K562 (cell line): ENCODE results near the gene HSD17B8. TPM values are rescaled to one million over a fixed set of nuclear protein-coding genes. Genes with fewer than 3 reads are reported as not detected.

ENCODE experiments used
- ATAC-seq: fragments of 200-7000 bp; cut with Tn5 transposase; 3 replicates; pipeline ENCODE4 v1.9.1; 2020; ENCODE audit warnings: moderate library complexity
- BruUV-seq: library from RNA; stranded (reverse); fragments of 400-500 nt; replicated peaks from 2 replicates; lab custom pipeline; 2021; lab: Mats Ljungman, UMichigan
- CTCF ChIA-PET: fragments of 300-600 bp; formaldehyde crosslinking; extraction: SDS; loops from one replicate; lab custom pipeline; 2021; ENCODE audit warnings: low intra/inter-chr PET ratio; lab: Yijun Ruan, JAX
- POLR2A ChIA-PET: fragments of 300-600, 350-650 bp; sonication (Branson Sonifier 250); formaldehyde crosslinking; extraction: SDS; loops from one replicate; lab custom pipeline; 2021; ENCODE audit warnings: antibody characterized with exemption, inconsistent platforms; lab: Yijun Ruan, JAX
- DNase-seq, 4 experiments: peaks; one replicate each; pipeline versions ENCODE4 v3.0.0 to v3.0.0-alpha.2; 2011 to 2018; ENCODE audit warnings: low spot score in 3 of 4, mixed read lengths in 3 of 4; ENCODE audit errors: extremely low read depth in 1 of 4
- FAIRE-seq: peaks from 2 replicates; lab custom pipeline; 2011; peaks lifted over from hg19 to GRCh38; lab: Jason Lieb, UNC
- H2AFZ ChIP-seq: 2 replicates; pipeline ENCODE4 v1.6.0; 2011; ENCODE audit warnings: low read depth, low read length, control low read depth, inconsistent platforms
- H3K27ac ChIP-seq: fragments of 200-600 bp; 3 replicates; pipeline ENCODE4 v1.8.0; 2011; ENCODE audit warnings: low read depth, mild to moderate bottlenecking, control low read depth, inconsistent platforms, low read length, moderate library complexity, mixed read lengths; ENCODE audit errors: extremely low read depth
- H3K27me3 ChIP-seq, 2 experiments: fragments of 300-600 bp in 1 of 2; 2 replicates in 1 of 2; 3 replicates in 1 of 2; pipeline versions ENCODE4 v1.6.0 to v1.8.0; 2011; ENCODE audit warnings: inconsistent platforms in 2 of 2, low read length in 2 of 2, mild to moderate bottlenecking in 1 of 2, mixed read lengths in 1 of 2, moderate library complexity in 1 of 2; ENCODE audit not compliant: control insufficient read depth in 2 of 2, insufficient read depth in 2 of 2
- H3K36me3 ChIP-seq: fragments of 300-600 bp; 3 replicates; pipeline ENCODE4 v1.8.0; 2011; ENCODE audit warnings: mild to moderate bottlenecking, low read length, inconsistent platforms; ENCODE audit not compliant: control insufficient read depth, insufficient read depth
- H3K4me1 ChIP-seq, 2 experiments: fragments of 200-600 bp in 1 of 2; replicated peaks in 1 of 2; 2 replicates in 1 of 2; 3 replicates in 1 of 2; pipeline versions ENCODE4 v1.5.1 to v1.8.0; 2011; ENCODE audit warnings: inconsistent platforms in 2 of 2, low read length in 2 of 2, mild to moderate bottlenecking in 1 of 2, mixed read lengths in 1 of 2, moderate library complexity in 1 of 2; ENCODE audit not compliant: control insufficient read depth in 2 of 2, insufficient read depth in 2 of 2
- H3K4me2 ChIP-seq: 2 replicates; pipeline ENCODE4 v1.6.1; 2011; ENCODE audit warnings: low read length, control low read depth, inconsistent platforms, mixed read lengths; ENCODE audit not compliant: insufficient read depth
- H3K4me3 ChIP-seq: fragments of 200-600 bp; sonication (generic), shearing (Covaris generic); 2 replicates; pipeline ENCODE4 v1.5.1; 2016; ENCODE audit warnings: control low read depth, inconsistent platforms
- H3K79me2 ChIP-seq: fragments of 200-600 bp; 3 replicates; pipeline ENCODE4 v1.8.0; 2011; ENCODE audit warnings: low read length, inconsistent platforms; ENCODE audit not compliant: control insufficient read depth, insufficient read depth
- H3K9ac ChIP-seq, 2 experiments: 2 replicates each; pipeline versions ENCODE4 v1.6.0 to v1.6.1; 2011; ENCODE audit warnings: low read depth in 2 of 2, low read length in 2 of 2, control low read depth in 1 of 2, inconsistent platforms in 1 of 2, mild to moderate bottlenecking in 1 of 2, mixed read lengths in 1 of 2; ENCODE audit not compliant: insufficient read depth in 1 of 2
- H3K9me1 ChIP-seq: one replicate; pipeline ENCODE4 v1.6.0; 2011; ENCODE audit warnings: inconsistent platforms, mild to moderate bottlenecking, low read length, moderate library complexity; ENCODE audit not compliant: control insufficient read depth, insufficient read depth
- H3K9me3 ChIP-seq: replicated peaks from 2 replicates; pipeline ENCODE4 v1.5.1; 2011; ENCODE audit warnings: low read depth, low read length, inconsistent platforms; ENCODE audit not compliant: control insufficient read depth, insufficient read depth
- H4K20me1 ChIP-seq: replicated peaks from 2 replicates; pipeline ENCODE4 v1.6.1; 2011; ENCODE audit warnings: low read length, inconsistent platforms, mixed read lengths; ENCODE audit not compliant: control insufficient read depth, insufficient read depth
- CREB1 ChIP-seq, 2 experiments: sonication (generic) in 1 of 2; formaldehyde crosslinking in 1 of 2; IDR thresholded peaks; 2 replicates each; pipeline versions ENCODE4 v1.6.1 to v1.8.0; 2012 to 2022; ENCODE audit warnings: inconsistent platforms in 1 of 2, mild to moderate bottlenecking in 1 of 2, missing genetic modification reagents in 1 of 2, moderate library complexity in 1 of 2
- FIP1L1 ChIP-seq: fragments of 200-400 bp; formaldehyde crosslinking; IDR thresholded peaks from 2 replicates; pipeline ENCODE4 v1.6.1; 2018; ENCODE audit warnings: mild to moderate bottlenecking, low read depth, low read length; ENCODE audit not compliant: poor library complexity, severe bottlenecking
- FOXJ3 ChIP-seq: sonication (generic); formaldehyde crosslinking; IDR thresholded peaks from 2 replicates; pipeline ENCODE4 v1.4.0; 2020; ENCODE audit warnings: mild to moderate bottlenecking, missing genetic modification reagents
- JUN ChIP-seq, 2 experiments: sonication (generic) in 1 of 2; formaldehyde crosslinking in 1 of 2; IDR thresholded peaks; 2 replicates each; pipeline versions ENCODE4 v1.6.1 to v1.8.0; 2012 to 2022; ENCODE audit warnings: borderline replicate concordance in 2 of 2, mild to moderate bottlenecking in 2 of 2, improper control_type of control experiment in 1 of 2, low read depth in 1 of 2, low read length in 1 of 2, missing genetic modification reagents in 1 of 2
- KAT2B ChIP-seq: IDR thresholded peaks from one replicate; pipeline ENCODE4 v1.6.1; 2012; ENCODE audit warnings: low read depth, mild to moderate bottlenecking, control low read depth, inconsistent platforms, low read length, moderate library complexity
- MECOM ChIP-seq: fragments of 250-450 bp; sonication (Bioruptor Pico); IDR thresholded peaks from 2 replicates; pipeline ENCODE4 v1.8.0; 2022; ENCODE audit warnings: inconsistent platforms
- SRSF1 ChIP-seq: fragments of 200-400 bp; formaldehyde crosslinking; IDR thresholded peaks from 2 replicates; pipeline ENCODE4 v1.6.1; 2017; ENCODE audit warnings: mild to moderate bottlenecking, low read depth, low read length, moderate library complexity
- TEAD4 ChIP-seq, 2 experiments: sonication (generic) in 1 of 2; formaldehyde crosslinking in 1 of 2; IDR thresholded peaks; 2 replicates each; pipeline versions ENCODE4 v1.6.1 to v1.8.0; 2012 to 2022; ENCODE audit warnings: borderline replicate concordance in 1 of 2, inconsistent platforms in 1 of 2, low read length in 1 of 2, mild to moderate bottlenecking in 1 of 2, missing genetic modification reagents in 1 of 2
- YY1 ChIP-seq, 3 experiments: IDR thresholded peaks; 2 replicates each; pipeline ENCODE4 v1.6.1; 2011; ENCODE audit warnings: low read length in 2 of 3, mild to moderate bottlenecking in 2 of 3, moderate library complexity in 2 of 3, borderline replicate concordance in 1 of 3, control low read depth in 1 of 3, low read depth in 1 of 3; ENCODE audit not compliant: insufficient read depth in 3 of 3, insufficient replicate concordance in 2 of 3, control insufficient read depth in 1 of 3, insufficient read length in 1 of 3; ENCODE audit errors: extremely low read depth in 1 of 3
- ZNF311 ChIP-seq: fragments of 250-450 bp; sonication (Bioruptor Pico); IDR thresholded peaks from 2 replicates; pipeline ENCODE4 v1.4.0; 2020; ENCODE audit warnings: mild to moderate bottlenecking, moderate library complexity
- ZNF316 ChIP-seq: fragments of 450-650 bp; IDR thresholded peaks from 2 replicates; pipeline ENCODE4 v1.6.1; 2016
- WGBS: fragments of 100-300 bp; shearing (Covaris generic); methylation state at CpG from one replicate; pipeline ENCODE4 v1.1.6; 2016; ENCODE audit warnings: low coverage, mixed read lengths; ENCODE audit not compliant: insufficient coverage; ENCODE audit errors: missing lambda C conversion rate; 5-methylcytosine and 5-hydroxymethylcytosine counted together
- in situ Hi-C: fragments of 300-500 bp; cut with MboI; formaldehyde crosslinking; loops from 4 replicates; pipeline ENCODE4 v1.15.0; 2018; ENCODE audit warnings: inconsistent platforms, mixed read lengths
- intact Hi-C: fragments of 100-400 bp; cut with micrococcal nuclease; formaldehyde crosslinking; loops from 2 replicates; pipeline ENCODE4 v1.14.2; 2022
- polyA plus RNA-seq, 8 experiments: library from polyadenylated mRNA; depleted of rRNA in 4 of 8; stranded (reverse) in 5 of 8; unstranded in 3 of 8; fragments of >200 nt; fragmentation: Nextera tagmentation in 2 of 8; fragmentation: Illumina TruSeq in 1 of 8; extraction: Ambion mirVana in 2 of 8; extraction: Trizol in 1 of 8; gene quantifications; 2 replicates each; pipeline versions ENCODE4 v1.2.1 to v1.2.3, GENCODE V29; 2011 to 2014; ENCODE audit warnings: inconsistent platforms in 1 of 8, missing spikeins in 1 of 8
- total RNA-seq, 7 experiments: library from RNA; depleted of rRNA in 6 of 7; stranded (reverse); fragments of >200 nt in 6 of 7; fragmentation: Illumina TruSeq in 2 of 7; extraction: Trizol in 2 of 7; gene quantifications; 2 replicates each; pipeline versions ENCODE4 v1.2.1 to v1.2.3, GENCODE V29; 2011 to 2021; ENCODE audit warnings: low replicate concordance in 1 of 7
- TF ChIP-seq, protein P1 (sequence below), 2 experiments: fragments of 450-650 bp; conservative IDR thresholded peaks; 2 replicates each; pipeline ENCODE4 v1.6.1; 2017; ENCODE audit warnings: mild to moderate bottlenecking in 2 of 2, moderate library complexity in 2 of 2
- TF ChIP-seq, protein P2 (sequence below): fragments of 450-650 bp; formaldehyde crosslinking; IDR thresholded peaks from 2 replicates; pipeline ENCODE4 v1.4.0; 2022; ENCODE audit warnings: missing genetic modification characterization
- TF ChIP-seq, protein P3 (sequence below): fragments of 250-450 bp; sonication (Bioruptor Pico); IDR thresholded peaks from 2 replicates; pipeline ENCODE4 v1.8.0; 2021; ENCODE audit warnings: borderline replicate concordance, mild to moderate bottlenecking, moderate library complexity; ENCODE audit not compliant: poor library complexity, severe bottlenecking
- TF ChIP-seq, protein P4 (sequence below): fragments of 250-450 bp; sonication (Bioruptor Pico); IDR thresholded peaks from 2 replicates; pipeline ENCODE4 v1.6.1; 2021; ENCODE audit warnings: mild to moderate bottlenecking

The HSD17B8 gene
- total and polyA plus RNA-seq, 9 of the 15 experiments (the other 6 are each of a cell fraction or from before 2014, with no cell fraction given), result 3.7 to 35.2 (median 14.2) TPM

DNA sequence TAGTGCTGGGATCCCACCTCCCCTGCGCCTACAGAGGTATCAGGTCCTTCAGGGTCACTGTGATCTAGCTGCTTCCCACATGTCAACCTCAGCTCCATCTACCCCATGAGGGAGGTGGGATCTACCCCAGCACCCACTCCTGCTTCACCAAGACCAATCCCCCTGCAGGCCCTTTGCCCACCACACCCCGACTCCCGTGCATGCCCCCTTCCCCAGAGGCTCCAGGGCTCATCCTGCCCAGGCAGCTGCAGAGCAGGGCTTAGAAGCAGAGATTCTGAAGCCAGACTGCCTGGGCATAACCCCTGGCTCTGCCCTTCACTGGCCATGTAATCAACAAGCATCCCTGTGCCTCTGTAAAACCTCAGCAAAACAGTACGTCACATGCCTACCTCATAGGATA, 29.7 kb upstream of the HSD17B8 start:
- ChIA-PET CTCF (interaction anchor here (1.2 to 1.7 kb wide), 2 partner anchors 22 to 74 kb away, joined by 3 to 9 read pairs; no protein-coding TSS in a partner anchor), POLR2A (interaction anchor here (0.6 to 2.7 kb wide), 3 partner anchors 11 to 478 kb away, joined by 3 to 11 read pairs (median 5); no protein-coding TSS in a partner anchor)
- 0% methylated on average over 4 of the region's 4 CpGs for WGBS
- H3K36me3 ChIP-seq, result no peaks in the 10 kb centered on the region
- H3K4me1 ChIP-seq, result no peaks in the 10 kb centered on the region
- peaks cover 3 to 18% of the 10 kb centered on the region in 2 experiments; a peak in 4 of 5 replicates for H3K27me3 ChIP-seq
- no peak for FAIRE-seq
- ATAC-seq, result no peak
- H3K79me2 ChIP-seq, result no peaks in the 10 kb centered on the region
- H3K9me1 ChIP-seq, result no peaks in the 10 kb centered on the region
- no TSS peak for BruUV-seq
- H3K9ac ChIP-seq, result no peak overlapping the region
- intact Hi-C loops (loop anchor here (2.0 kb wide), 1 partner anchor 52 kb away; no protein-coding TSS in a partner anchor), in situ Hi-C loops (no loop called here)
- no peaks in the 10 kb centered on the region; the same call in 1 of the 2 replicates for H4K20me1 ChIP-seq
- DNase-seq, result no peak
- H3K4me2 ChIP-seq, result no peak overlapping the region
- TF ChIP-seq TEAD4 (IDR thresholded peaks at IDR 0.05; ENCODE audit: low read length), result no peak
- no peak for TF ChIP-seq TEAD4 (CRISPR knock-in tag; IDR thresholded peaks at IDR 0.05; ENCODE audit: borderline replicate concordance)
- TF ChIP-seq ZNF316, result no peak
- TF ChIP-seq SRSF1, result no peak
- no peak for TF ChIP-seq FIP1L1
- no peak for TF ChIP-seq JUN (IDR thresholded peaks at IDR 0.05; ENCODE audit: borderline replicate concordance, low read depth, low read length)
- TF ChIP-seq JUN (CRISPR knock-in tag; IDR thresholded peaks at IDR 0.05; ENCODE audit: borderline replicate concordance), result no peak
- TF ChIP-seq, protein P1, sequence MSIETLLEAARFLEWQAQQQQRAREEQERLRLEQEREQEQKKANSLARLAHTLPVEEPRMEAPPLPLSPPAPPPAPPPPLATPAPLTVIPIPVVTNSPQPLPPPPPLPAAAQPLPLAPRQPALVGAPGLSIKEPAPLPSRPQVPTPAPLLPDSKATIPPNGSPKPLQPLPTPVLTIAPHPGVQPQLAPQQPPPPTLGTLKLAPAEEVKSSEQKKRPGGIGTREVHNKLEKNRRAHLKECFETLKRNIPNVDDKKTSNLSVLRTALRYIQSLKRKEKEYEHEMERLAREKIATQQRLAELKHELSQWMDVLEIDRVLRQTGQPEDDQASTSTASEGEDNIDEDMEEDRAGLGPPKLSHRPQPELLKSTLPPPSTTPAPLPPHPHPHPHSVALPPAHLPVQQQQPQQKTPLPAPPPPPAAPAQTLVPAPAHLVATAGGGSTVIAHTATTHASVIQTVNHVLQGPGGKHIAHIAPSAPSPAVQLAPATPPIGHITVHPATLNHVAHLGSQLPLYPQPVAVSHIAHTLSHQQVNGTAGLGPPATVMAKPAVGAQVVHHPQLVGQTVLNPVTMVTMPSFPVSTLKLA (conservative IDR thresholded peaks at IDR 0.05), result no peak
- TF ChIP-seq FOXJ3 (CRISPR knock-in tag), result no peak
- TF ChIP-seq, protein P2, sequence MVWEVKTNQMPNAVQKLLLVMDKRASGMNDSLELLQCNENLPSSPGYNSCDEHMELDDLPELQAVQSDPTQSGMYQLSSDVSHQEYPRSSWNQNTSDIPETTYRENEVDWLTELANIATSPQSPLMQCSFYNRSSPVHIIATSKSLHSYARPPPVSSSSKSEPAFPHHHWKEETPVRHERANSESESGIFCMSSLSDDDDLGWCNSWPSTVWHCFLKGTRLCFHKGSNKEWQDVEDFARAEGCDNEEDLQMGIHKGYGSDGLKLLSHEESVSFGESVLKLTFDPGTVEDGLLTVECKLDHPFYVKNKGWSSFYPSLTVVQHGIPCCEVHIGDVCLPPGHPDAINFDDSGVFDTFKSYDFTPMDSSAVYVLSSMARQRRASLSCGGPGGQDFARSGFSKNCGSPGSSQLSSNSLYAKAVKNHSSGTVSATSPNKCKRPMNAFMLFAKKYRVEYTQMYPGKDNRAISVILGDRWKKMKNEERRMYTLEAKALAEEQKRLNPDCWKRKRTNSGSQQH, result no peak
- TF ChIP-seq, protein P3, sequence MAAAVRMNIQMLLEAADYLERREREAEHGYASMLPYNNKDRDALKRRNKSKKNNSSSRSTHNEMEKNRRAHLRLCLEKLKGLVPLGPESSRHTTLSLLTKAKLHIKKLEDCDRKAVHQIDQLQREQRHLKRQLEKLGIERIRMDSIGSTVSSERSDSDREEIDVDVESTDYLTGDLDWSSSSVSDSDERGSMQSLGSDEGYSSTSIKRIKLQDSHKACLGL (CRISPR knock-in tag), result no peak
- TF ChIP-seq, protein P4, sequence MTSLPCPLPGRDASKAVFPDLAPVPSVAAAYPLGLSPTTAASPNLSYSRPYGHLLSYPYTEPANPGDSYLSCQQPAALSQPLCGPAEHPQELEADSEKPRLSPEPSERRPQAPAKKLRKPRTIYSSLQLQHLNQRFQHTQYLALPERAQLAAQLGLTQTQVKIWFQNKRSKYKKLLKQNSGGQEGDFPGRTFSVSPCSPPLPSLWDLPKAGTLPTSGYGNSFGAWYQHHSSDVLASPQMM (CRISPR knock-in tag), result no peak
- TF ChIP-seq KAT2B, result no peak
- no peak for TF ChIP-seq CREB1 (IDR thresholded peaks at IDR 0.05)
- no peak for TF ChIP-seq CREB1 (CRISPR knock-in tag; IDR thresholded peaks at IDR 0.05)
- TF ChIP-seq YY1 (IDR thresholded peaks at IDR 0.05; ENCODE audit: borderline replicate concordance in 1 of 3, control insufficient read depth in 1 of 3, extremely low read depth in 1 of 3, insufficient read depth in 3 of 3, insufficient read length in 1 of 3, insufficient replicate concordance in 2 of 3, low read depth in 1 of 3, low read length in 2 of 3), result no peak
- TF ChIP-seq ZNF311 (CRISPR knock-in tag), result no peak
- TF ChIP-seq MECOM (CRISPR knock-in tag), result no peak
- H3K4me3 ChIP-seq, result no peak overlapping the region
- H3K27ac ChIP-seq, result no peak overlapping the region
- H3K9me3 ChIP-seq, result no peaks in the 10 kb centered on the region
- no peak overlapping the region for H2AFZ ChIP-seq
